MM.1S (cell line): Measurements from ENCODE around the gene CPT1A.

Experiments
- DNase-seq: peaks from one replicate; pipeline ENCODE4 v3.0.0-alpha.2; 2015
- H2AFZ ChIP-seq: fragments of 300-600 bp; sonication (generic); 2 replicates; pipeline ENCODE4 v1.6.0; 2016; ENCODE audit warnings: antibody characterized with exemption, low read length
- H3F3A ChIP-seq: fragments of 300-600 bp; sonication (generic); 2 replicates; pipeline ENCODE4 v1.6.1; 2016; ENCODE audit warnings: mild to moderate bottlenecking, antibody characterized with exemption, low read length, moderate library complexity, mixed read lengths; ENCODE audit not compliant: insufficient read depth
- H3K27ac ChIP-seq: fragments of 300-600 bp; sonication (generic); 2 replicates; pipeline ENCODE4 v1.5.1; 2016; ENCODE audit warnings: mild to moderate bottlenecking, low read length
- H3K27me3 ChIP-seq: fragments of 300-600 bp; sonication (generic); replicated peaks from 2 replicates; pipeline ENCODE4 v1.6.0; 2016; ENCODE audit warnings: low read length; ENCODE audit not compliant: insufficient read depth
- H3K36me3 ChIP-seq: fragments of 300-600 bp; sonication (generic); replicated peaks from 2 replicates; pipeline ENCODE4 v1.6.1; 2016; ENCODE audit warnings: mild to moderate bottlenecking, low read length, mixed read lengths; ENCODE audit not compliant: insufficient read depth
- H3K4me1 ChIP-seq: fragments of 300-600 bp; sonication (generic); 2 replicates; pipeline ENCODE4 v1.6.1; 2016; ENCODE audit warnings: low read length, mixed read lengths
- H3K4me2 ChIP-seq: fragments of 300-600 bp; sonication (generic); 2 replicates; pipeline ENCODE4 v1.6.0; 2016; ENCODE audit warnings: low read depth, low read length
- H3K4me3 ChIP-seq: fragments of 300-600 bp; sonication (generic); 2 replicates; pipeline ENCODE4 v1.5.1; 2016; ENCODE audit warnings: low read length, mixed read lengths
- H3K79me2 ChIP-seq: fragments of 300-600 bp; sonication (generic); 2 replicates; pipeline ENCODE4 v1.6.1; 2016; ENCODE audit warnings: mixed run types, low read length, mixed read lengths
- H3K9ac ChIP-seq: fragments of 300-600 bp; sonication (generic); 2 replicates; pipeline ENCODE4 v1.6.1; 2016; ENCODE audit warnings: low read length, mixed read lengths
- H3K9me2 ChIP-seq: fragments of 300-600 bp; sonication (generic); replicated peaks from 2 replicates; pipeline ENCODE4 v1.6.1; 2016; ENCODE audit warnings: mild to moderate bottlenecking, low read length, mixed read lengths; ENCODE audit not compliant: insufficient read depth
- H3K9me3 ChIP-seq: fragments of 300-600 bp; sonication (generic); replicated peaks from 2 replicates; pipeline ENCODE4 v1.6.1; 2016; ENCODE audit warnings: mild to moderate bottlenecking, low read length, mixed read lengths; ENCODE audit not compliant: insufficient read depth
- H4K20me1 ChIP-seq: fragments of 300-600 bp; sonication (generic); 2 replicates; pipeline ENCODE4 v1.6.1; 2016; ENCODE audit warnings: mild to moderate bottlenecking, low read length, moderate library complexity, mixed read lengths; ENCODE audit not compliant: insufficient read depth
- EZH2 ChIP-seq: fragments of 300-600 bp; sonication (generic); optimal IDR thresholded peaks from 2 replicates; pipeline ENCODE3; 2017; ENCODE audit warnings: low read depth, mild to moderate bottlenecking, antibody characterized with exemption, low read length, mixed read lengths
- EZH2phosphoT487 ChIP-seq: fragments of 300-600 bp; sonication (generic); IDR thresholded peaks from 2 replicates; pipeline ENCODE4 v1.6.1; 2018; ENCODE audit warnings: antibody characterized with exemption, low read length
- TF ChIP-seq, protein P1 (sequence below): fragments of 300-600 bp; sonication (generic); IDR thresholded peaks from 2 replicates; pipeline ENCODE4 v1.5.1; 2016; ENCODE audit warnings: antibody characterized with exemption, low read length, mixed read lengths

Gene CPT1A

DNA sequence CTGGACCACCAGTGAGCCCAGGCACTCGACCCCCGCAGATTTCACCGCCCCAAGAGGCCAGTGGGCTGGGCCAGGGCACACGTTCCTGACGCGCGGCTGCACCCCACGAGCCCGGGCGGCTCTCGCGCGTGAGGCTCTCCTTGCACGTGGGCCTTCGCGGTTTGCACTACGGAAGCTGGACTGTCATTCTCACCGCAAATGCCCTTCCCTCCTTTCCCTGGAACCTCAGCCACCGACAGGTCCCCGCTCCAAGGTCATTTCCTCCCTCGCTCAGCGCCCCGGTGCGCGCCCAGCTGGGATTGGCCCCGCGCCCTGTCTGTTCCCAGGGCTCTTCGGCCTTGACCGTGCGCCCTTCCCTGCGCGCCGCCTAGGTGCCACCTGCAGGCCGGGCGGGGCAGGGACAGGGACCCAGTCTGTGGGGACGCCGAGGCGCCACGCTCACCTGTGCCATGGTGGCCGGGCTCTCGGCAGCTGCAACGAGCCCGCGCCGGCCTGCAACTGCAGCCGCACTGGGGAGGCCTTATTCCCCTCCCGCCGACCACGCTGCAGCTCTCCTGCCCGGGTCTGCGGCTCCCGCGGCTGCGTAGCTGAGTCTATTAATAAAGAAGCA is 2.1 kb upstream of the CPT1A start:
- peak overlapping the region; percentile 88 for H3K4me2 ChIP-seq
- no peaks in the 10 kb centered on the region for H3K27me3 ChIP-seq
- H3K9me2 ChIP-seq, result no peaks in the 10 kb centered on the region
- H3K27ac ChIP-seq, result peak overlapping the region; percentile 67
- H3F3A ChIP-seq, result peaks cover 46% of the 10 kb centered on the region
- no peaks in the 10 kb centered on the region for H4K20me1 ChIP-seq
- H3K9me3 ChIP-seq, result no peaks in the 10 kb centered on the region
- peak overlapping the region; percentile 86 for H2AFZ ChIP-seq
- TF ChIP-seq, protein P1, sequence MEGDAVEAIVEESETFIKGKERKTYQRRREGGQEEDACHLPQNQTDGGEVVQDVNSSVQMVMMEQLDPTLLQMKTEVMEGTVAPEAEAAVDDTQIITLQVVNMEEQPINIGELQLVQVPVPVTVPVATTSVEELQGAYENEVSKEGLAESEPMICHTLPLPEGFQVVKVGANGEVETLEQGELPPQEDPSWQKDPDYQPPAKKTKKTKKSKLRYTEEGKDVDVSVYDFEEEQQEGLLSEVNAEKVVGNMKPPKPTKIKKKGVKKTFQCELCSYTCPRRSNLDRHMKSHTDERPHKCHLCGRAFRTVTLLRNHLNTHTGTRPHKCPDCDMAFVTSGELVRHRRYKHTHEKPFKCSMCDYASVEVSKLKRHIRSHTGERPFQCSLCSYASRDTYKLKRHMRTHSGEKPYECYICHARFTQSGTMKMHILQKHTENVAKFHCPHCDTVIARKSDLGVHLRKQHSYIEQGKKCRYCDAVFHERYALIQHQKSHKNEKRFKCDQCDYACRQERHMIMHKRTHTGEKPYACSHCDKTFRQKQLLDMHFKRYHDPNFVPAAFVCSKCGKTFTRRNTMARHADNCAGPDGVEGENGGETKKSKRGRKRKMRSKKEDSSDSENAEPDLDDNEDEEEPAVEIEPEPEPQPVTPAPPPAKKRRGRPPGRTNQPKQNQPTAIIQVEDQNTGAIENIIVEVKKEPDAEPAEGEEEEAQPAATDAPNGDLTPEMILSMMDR, result peak; percentile 86
- TF ChIP-seq EZH2phosphoT487 (no peak), EZH2 (no peak)
- peak overlapping the region; percentile 64 for H3K9ac ChIP-seq
- DNase-seq, result peak; percentile 92
- H3K4me3 ChIP-seq, result peak overlapping the region; percentile 68
- no peaks in the 10 kb centered on the region for H3K36me3 ChIP-seq
- peaks cover 13% of the 10 kb centered on the region for H3K4me1 ChIP-seq
- peaks cover 14% of the 10 kb centered on the region for H3K79me2 ChIP-seq

DNA sequence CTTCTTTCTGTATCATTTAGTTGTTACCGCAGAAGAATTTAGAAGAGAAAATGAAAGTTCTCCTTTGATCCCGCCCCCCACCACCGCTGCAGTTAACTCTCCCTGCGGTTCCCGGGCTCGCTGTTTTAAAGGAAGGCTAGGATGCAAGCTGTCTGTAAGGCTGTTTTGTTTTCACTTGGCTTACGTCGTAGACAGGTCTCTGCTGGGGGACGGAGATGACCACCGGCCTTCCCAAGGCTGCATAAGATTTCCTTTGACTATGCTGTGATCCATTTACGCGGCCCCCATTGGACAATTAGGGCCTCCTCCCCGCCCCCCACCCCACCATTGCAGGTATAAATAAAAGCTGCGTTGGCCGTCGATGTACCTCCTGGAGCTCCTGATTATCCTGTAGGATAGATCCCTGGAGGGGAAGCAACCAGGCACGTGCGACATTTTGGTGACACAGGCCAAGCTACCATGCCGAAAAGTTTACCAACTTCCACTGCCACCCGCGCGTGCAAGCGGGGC is 1.4 kb upstream of the CPT1A start:
- Histone ChIP-seq H3K4me3 (peak overlapping the region; percentile 68), H3K27ac (peak overlapping the region; percentile 67; the same call in 1 of the 2 replicates), H3K27me3 (no peaks in the 10 kb centered on the region), H3K4me2 (peak overlapping the region; percentile 88), H3K9ac (peak overlapping the region; percentile 64), H3K36me3 (no peaks in the 10 kb centered on the region), H3K9me2 (no peaks in the 10 kb centered on the region), H3K9me3 (no peaks in the 10 kb centered on the region), H4K20me1 (no peaks in the 10 kb centered on the region), H2AFZ (peak overlapping the region; percentile 86), H3F3A (peaks cover 49% of the 10 kb centered on the region), H3K79me2 (peaks cover 18% of the 10 kb centered on the region), H3K4me1 (peaks cover 15% of the 10 kb centered on the region)
- DNase-seq, result peak; percentile 85
- TF ChIP-seq EZH2 (no peak), EZH2phosphoT487 (no peak)
- TF ChIP-seq, protein P1, result no peak

DNA sequence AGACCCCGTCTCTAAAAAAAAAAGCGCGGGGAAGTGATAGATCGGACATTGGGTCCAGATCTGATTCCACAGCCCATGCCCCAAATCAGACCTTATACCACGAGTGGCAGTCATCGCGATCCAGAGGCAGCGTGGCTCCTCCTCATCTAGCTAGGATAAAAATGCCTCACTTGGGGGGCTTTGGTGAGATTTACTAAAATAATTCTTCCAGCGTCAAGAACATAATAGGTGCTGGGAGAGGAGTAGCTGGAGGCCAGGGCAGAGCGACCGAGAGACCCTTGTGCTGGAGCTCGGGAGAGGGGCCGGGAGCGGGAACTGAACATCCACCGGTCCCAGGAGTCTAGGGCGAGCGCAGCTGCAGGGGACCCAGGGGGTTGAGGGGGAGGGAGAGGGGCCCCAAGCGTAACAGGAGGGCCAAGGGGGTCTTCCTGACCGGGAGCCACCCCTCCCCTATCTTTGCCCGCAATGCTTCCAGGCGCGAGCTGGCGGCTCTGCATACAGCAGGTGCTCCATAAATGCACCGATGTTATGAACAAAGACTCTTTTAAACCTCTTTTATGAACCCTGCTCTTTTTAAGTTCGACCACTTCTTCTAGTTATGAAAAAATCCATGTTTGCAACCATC is 823 bp upstream of the CPT1A start:
- peak; percentile 10 for DNase-seq
- Histone ChIP-seq H3K79me2 (peaks cover 24% of the 10 kb centered on the region), H3F3A (peaks cover 49% of the 10 kb centered on the region), H3K4me1 (peaks cover 19% of the 10 kb centered on the region), H3K4me3 (peak overlapping the region; percentile 68), H2AFZ (peak overlapping the region; percentile 86), H3K9ac (peak overlapping the region; percentile 64; the same call in 1 of the 2 replicates), H3K27me3 (no peaks in the 10 kb centered on the region), H3K4me2 (peak overlapping the region; percentile 88), H3K36me3 (no peaks in the 10 kb centered on the region), H4K20me1 (no peaks in the 10 kb centered on the region), H3K27ac (peak overlapping the region; percentile 67; the same call in 1 of the 2 replicates), H3K9me2 (no peaks in the 10 kb centered on the region), H3K9me3 (no peaks in the 10 kb centered on the region)
- TF ChIP-seq EZH2, result no peak
- TF ChIP-seq, protein P1, result no peak
- TF ChIP-seq EZH2phosphoT487, result no peak
